Activated T-cell treated with anti-CD3 and anti-CD28 coated beads for 48 hours (primary cell): ENCODE results near the gene ZNF782.
"Not testable (repeated sequence)": the region's sequence is repeated elsewhere in the genome, so short reads cannot be mapped to it uniquely, and the experiment has no call there.

Source experiments
- DNase-seq: peaks from one replicate; pipeline ENCODE4 v3.0.0-alpha.2; 2020; ENCODE audit warnings: low read depth

The ZNF782 gene

GRCh38 chr9:96853781-96854650 is at the start of gene ZNF782:
Gene ZNF782 (minus strand): TSS chr9:96854514. CDS start chr9:96851961, 2,553 bp downstream.
- peak; percentile 78 for DNase-seq

- not testable (repeated sequence) for DNase-seq
Observed at GRCh38 chr9:96900010-96900409, 45.7 kb upstream of the ZNF782 start.

- DNase-seq: no peak
Observed at GRCh38 chr9:96892131-96892530, 37.8 kb upstream of the ZNF782 start.

GRCh38 chr9:96888591-96888990 is 34.3 kb upstream of the ZNF782 start:
- no peak for DNase-seq

GRCh38 chr9:96885424-96885823 is 31.1 kb upstream of the ZNF782 start:
- no peak for DNase-seq

- no peak for DNase-seq
Observed at GRCh38 chr9:96884443-96884842, 30.1 kb upstream of the ZNF782 start.

- no peak for DNase-seq
Observed at GRCh38 chr9:96883922-96884321, 29.6 kb upstream of the ZNF782 start.

GRCh38 chr9:96877269-96877668 is 23.0 kb upstream of the ZNF782 start:
- no peak for DNase-seq

- peak; percentile 41 for DNase-seq
Observed at GRCh38 chr9:96875461-96876142, 21.3 kb upstream of the ZNF782 start.

GRCh38 chr9:96874947-96875460 is 20.7 kb upstream of the ZNF782 start:
- DNase-seq: no peak

- no peak for DNase-seq
Observed at GRCh38 chr9:96874201-96874785, 20.0 kb upstream of the ZNF782 start.

- no peak for DNase-seq
Observed at GRCh38 chr9:96871176-96871575, 16.9 kb upstream of the ZNF782 start.

- no peak for DNase-seq
Observed at GRCh38 chr9:96868709-96869108, 14.4 kb upstream of the ZNF782 start.

- DNase-seq: no peak
Observed at GRCh38 chr9:96867079-96867804, 12.9 kb upstream of the ZNF782 start.

GRCh38 chr9:96865240-96865639 is 10.9 kb upstream of the ZNF782 start:
- DNase-seq: not testable (repeated sequence)

GRCh38 chr9:96859461-96860198 is 5.3 kb upstream of the ZNF782 start:
- DNase-seq: no peak

- no peak for DNase-seq
Observed at GRCh38 chr9:96858670-96859069, 4.4 kb upstream of the ZNF782 start.

GRCh38 chr9:96858018-96858573 is 3.8 kb upstream of the ZNF782 start:
- no peak for DNase-seq

GRCh38 chr9:96856363-96857286 is 2.3 kb upstream of the ZNF782 start:
- DNase-seq: peak; percentile 48
